HFFc6 (cell line): Measurements from ENCODE around the gene CDC27. TPM values are rescaled to one million over a fixed set of nuclear protein-coding genes. Genes with fewer than 3 reads are reported as not detected.

Experiments
- DNase-seq: peaks from one replicate; pipeline ENCODE4 v3.0.0-alpha.2; 2018
- H3K27ac Mint-ChIP-seq: 2 replicates; pipeline ENCODE4 v1.8.0; 2020; ENCODE audit warnings: mild to moderate bottlenecking, mixed read lengths
- H3K27me3 Mint-ChIP-seq: 2 replicates; pipeline ENCODE4 v1.8.0; 2021; ENCODE audit warnings: mild to moderate bottlenecking, moderate library complexity, mixed read lengths; ENCODE audit not compliant: insufficient read depth
- H3K36me3 Mint-ChIP-seq: 2 replicates; pipeline ENCODE4 v1.8.0; 2021; ENCODE audit warnings: low read depth, mixed read lengths
- H3K4me1 Mint-ChIP-seq: 2 replicates; pipeline ENCODE4 v1.8.0; 2020; ENCODE audit warnings: low read depth, mixed read lengths
- H3K4me3 Mint-ChIP-seq: 2 replicates; pipeline ENCODE4 v1.8.0; 2020; ENCODE audit warnings: mild to moderate bottlenecking, moderate library complexity, mixed read lengths
- H3K9me3 Mint-ChIP-seq: 2 replicates; pipeline ENCODE4 v1.8.0; 2020; ENCODE audit warnings: mild to moderate bottlenecking, mixed read lengths
- long read RNA-seq: library from polyadenylated mRNA; unstranded; transcript quantifications from one replicate; pipeline ENCODE4 v2.0.0, GENCODE V29; 2019
- total RNA-seq, 6 experiments: library from RNA; stranded (reverse); fragmentation: NEBNext Ultra II Directional; extraction: Animal tissue kit (Norgen Biotek cat#: 25700); gene quantifications; 2 replicates in 1 of 6; 3 replicates in 5 of 6; pipeline ENCODE4 v1.2.3, GENCODE V29; 2021
- TF ChIP-seq, protein P1 (sequence below): fragments of 200-600 bp; sonication (generic); IDR thresholded peaks from 2 replicates; pipeline ENCODE4 v1.5.0; 2021; ENCODE audit warnings: antibody characterized with exemption, mild to moderate bottlenecking

The CDC27 gene, protein sequence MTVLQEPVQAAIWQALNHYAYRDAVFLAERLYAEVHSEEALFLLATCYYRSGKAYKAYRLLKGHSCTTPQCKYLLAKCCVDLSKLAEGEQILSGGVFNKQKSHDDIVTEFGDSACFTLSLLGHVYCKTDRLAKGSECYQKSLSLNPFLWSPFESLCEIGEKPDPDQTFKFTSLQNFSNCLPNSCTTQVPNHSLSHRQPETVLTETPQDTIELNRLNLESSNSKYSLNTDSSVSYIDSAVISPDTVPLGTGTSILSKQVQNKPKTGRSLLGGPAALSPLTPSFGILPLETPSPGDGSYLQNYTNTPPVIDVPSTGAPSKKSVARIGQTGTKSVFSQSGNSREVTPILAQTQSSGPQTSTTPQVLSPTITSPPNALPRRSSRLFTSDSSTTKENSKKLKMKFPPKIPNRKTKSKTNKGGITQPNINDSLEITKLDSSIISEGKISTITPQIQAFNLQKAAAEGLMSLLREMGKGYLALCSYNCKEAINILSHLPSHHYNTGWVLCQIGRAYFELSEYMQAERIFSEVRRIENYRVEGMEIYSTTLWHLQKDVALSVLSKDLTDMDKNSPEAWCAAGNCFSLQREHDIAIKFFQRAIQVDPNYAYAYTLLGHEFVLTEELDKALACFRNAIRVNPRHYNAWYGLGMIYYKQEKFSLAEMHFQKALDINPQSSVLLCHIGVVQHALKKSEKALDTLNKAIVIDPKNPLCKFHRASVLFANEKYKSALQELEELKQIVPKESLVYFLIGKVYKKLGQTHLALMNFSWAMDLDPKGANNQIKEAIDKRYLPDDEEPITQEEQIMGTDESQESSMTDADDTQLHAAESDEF
- 100 to 1,000 TPM; 144 to 202 (median 170) TPM for total RNA-seq
- long read RNA-seq, full-length matches to known transcripts: 2 of 71 reads
- long read RNA-seq, partial matches to known transcripts: 60 of 71 reads
- long read RNA-seq, other reads (novel, unspliced or antisense): 9 of 71 reads

DNA sequence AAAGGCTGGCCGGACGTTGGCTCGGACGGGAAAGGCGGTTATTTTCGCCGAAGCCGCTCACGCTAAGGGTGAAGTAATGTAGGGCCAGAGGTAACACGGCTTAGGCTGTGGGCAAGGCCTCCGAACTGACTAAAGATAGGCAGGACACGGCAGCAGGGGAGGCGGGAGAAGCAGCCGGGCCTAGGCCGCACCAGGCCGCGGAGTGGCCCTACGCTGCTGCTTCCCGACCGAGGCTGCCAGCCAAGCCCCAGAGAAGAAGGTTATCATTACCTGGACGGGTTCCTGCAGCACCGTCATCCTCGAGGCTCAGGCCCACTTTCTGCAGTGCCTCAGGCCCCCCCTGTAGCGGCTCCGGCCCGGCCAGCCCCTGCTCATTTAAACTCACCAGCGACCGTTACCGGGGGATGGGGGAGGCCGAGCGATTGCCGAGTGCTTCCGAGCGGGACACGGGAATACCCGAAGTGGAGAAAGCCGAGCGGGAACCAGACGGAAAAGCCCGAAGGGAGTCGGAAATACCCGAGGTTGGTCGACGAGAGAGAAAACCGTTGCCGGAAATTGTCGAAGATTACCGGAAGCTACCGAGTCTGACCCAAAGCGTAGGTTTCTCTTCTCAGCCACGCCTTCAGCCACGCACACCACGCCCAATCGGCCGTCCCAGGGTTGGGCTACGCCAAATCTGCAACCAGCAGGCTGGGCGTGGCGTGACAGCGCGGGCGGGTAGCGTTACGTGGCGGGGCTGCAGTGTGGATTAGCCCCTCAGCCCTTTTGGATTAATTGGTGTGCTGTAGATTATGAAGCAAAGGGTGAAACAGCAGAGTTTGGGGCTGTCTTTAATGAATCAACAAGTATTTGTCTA, at the start of gene CDC27:
Gene CDC27, minus strand, starts transcription at position 420 of the 856 bp plus-strand sequence. Its CDS starts 123 bp downstream, at position 297.
- Mint-ChIP-seq H3K9me3 (no peaks in the 10 kb centered on the region), H3K27me3 (no peaks in the 10 kb centered on the region), H3K36me3 (peaks cover 21% of the 10 kb centered on the region), H3K4me1 (peaks cover 38% of the 10 kb centered on the region), H3K27ac (peak within 1 kb of the TSS; percentile 99), H3K4me3 (peak within 1 kb of the TSS; percentile 99)
- TF ChIP-seq, protein P1, sequence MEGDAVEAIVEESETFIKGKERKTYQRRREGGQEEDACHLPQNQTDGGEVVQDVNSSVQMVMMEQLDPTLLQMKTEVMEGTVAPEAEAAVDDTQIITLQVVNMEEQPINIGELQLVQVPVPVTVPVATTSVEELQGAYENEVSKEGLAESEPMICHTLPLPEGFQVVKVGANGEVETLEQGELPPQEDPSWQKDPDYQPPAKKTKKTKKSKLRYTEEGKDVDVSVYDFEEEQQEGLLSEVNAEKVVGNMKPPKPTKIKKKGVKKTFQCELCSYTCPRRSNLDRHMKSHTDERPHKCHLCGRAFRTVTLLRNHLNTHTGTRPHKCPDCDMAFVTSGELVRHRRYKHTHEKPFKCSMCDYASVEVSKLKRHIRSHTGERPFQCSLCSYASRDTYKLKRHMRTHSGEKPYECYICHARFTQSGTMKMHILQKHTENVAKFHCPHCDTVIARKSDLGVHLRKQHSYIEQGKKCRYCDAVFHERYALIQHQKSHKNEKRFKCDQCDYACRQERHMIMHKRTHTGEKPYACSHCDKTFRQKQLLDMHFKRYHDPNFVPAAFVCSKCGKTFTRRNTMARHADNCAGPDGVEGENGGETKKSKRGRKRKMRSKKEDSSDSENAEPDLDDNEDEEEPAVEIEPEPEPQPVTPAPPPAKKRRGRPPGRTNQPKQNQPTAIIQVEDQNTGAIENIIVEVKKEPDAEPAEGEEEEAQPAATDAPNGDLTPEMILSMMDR: no peak
- peak; percentile 96 for DNase-seq

DNA sequence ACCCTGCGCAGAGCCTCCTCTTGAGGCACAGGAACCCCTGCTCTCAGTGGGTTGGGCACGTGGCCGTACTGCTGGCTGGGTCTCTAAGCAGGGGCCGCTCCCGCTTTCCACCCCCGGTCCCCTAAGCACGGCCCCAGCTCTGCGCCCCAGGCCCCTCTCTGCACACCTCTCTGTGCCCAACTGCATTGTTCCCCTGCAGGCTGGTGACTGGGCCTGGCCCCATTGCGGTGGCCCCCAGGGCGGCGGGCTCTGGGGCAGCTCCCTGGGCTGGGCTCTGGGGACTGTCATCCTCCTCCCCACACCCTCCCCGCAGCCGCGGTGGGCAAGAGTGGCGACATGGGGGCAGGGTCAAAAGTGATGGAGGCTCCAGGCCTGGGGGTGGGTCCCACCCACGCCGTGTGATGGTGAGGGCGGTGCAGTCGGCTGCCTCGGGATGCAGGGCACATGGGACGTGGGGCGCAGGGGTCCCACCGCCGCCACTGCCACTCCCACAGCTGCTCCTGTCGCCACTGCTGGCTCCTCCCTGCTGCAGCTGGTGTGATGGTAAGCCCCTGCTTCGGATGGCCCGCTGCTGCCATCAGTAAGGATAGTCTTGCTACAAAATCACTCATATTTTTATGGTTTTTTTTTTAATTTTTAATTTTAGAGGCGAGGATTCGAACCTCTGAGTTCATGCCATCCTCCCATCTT, 49.4 kb upstream of the CDC27 start:
- Mint-ChIP-seq H3K4me1 (peaks cover 21% of the 10 kb centered on the region), H3K9me3 (peaks cover 8% of the 10 kb centered on the region; the same call in 1 of the 2 replicates), H3K27ac (no peak overlapping the region), H3K36me3 (no peaks in the 10 kb centered on the region), H3K4me3 (no peak overlapping the region), H3K27me3 (no peaks in the 10 kb centered on the region; the same call in 1 of the 2 replicates)
- no peak for DNase-seq
- TF ChIP-seq, protein P1: no peak

DNA sequence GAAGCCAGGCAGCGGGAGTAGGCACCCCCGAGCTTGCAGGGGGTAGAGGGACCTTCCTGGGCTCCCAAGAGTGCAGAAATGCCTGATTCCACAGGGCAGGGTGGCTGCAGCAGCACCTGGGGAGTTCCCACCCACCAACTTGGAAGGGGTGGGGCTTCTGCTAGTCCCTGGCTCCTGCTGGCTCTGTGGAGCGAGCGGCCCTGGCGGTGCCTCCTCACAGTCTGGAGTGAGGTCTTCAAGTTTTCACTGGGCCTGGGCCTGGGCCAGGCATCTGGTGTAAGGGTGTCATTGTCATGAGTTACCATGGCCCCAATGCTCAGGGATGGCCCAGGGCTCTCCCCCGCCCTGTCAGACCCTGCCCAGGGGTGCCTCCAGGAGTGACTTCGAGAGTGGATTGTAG, 48.7 kb upstream of the CDC27 start:
- Mint-ChIP-seq H3K27me3 (no peaks in the 10 kb centered on the region; the same call in 1 of the 2 replicates), H3K27ac (no peak overlapping the region), H3K9me3 (peaks cover 8% of the 10 kb centered on the region; the same call in 1 of the 2 replicates), H3K4me1 (peaks cover 26% of the 10 kb centered on the region), H3K36me3 (no peaks in the 10 kb centered on the region), H3K4me3 (no peak overlapping the region)
- TF ChIP-seq, protein P1: no peak
- DNase-seq: no peak

DNA sequence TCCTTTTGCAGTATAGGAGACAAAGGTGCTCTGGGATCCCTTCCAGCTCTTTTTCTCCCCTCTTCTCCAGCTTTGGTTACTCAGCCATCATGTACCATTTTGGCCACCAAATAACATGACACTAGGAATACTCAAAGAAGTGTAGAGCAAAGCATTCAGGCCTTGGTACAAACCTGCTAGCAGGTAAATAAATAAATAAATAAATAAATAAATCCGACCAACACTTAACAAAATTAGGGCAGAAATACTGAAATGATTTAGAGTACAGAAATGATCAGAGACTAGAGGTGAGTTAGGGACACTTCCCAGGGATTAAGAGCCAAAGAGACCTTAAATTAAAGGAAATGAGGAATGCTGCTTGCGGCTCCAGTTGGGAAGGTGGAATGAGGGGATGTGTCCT, 46.8 kb upstream of the CDC27 start:
- peaks cover 8% of the 10 kb centered on the region; the same call in 1 of the 2 replicates for H3K9me3 Mint-ChIP-seq
- H3K4me3 Mint-ChIP-seq: no peak overlapping the region
- H3K4me1 Mint-ChIP-seq: peaks cover 26% of the 10 kb centered on the region
- no peak for DNase-seq
- no peaks in the 10 kb centered on the region for H3K36me3 Mint-ChIP-seq
- TF ChIP-seq, protein P1: no peak
- peaks cover 2% of the 10 kb centered on the region for H3K27me3 Mint-ChIP-seq
- H3K27ac Mint-ChIP-seq: no peak overlapping the region
